Ectodermal cell (in vitro differentiated cells): ENCODE data around the gene NSD1.

Experiments used
- H3K27ac ChIP-seq: 2 replicates; pipeline ENCODE4 v1.7.0; 2013; ENCODE audit warnings: mild to moderate bottlenecking, low read depth, low read length; ENCODE audit not compliant: insufficient read depth, poor library complexity, severe bottlenecking
- H3K27me3 ChIP-seq: 2 replicates; pipeline ENCODE4 v1.7.0; 2013; ENCODE audit warnings: mild to moderate bottlenecking, low read length; ENCODE audit not compliant: insufficient read depth, control insufficient read depth, poor library complexity, severe bottlenecking
- H3K36me3 ChIP-seq: one replicate; pipeline ENCODE4 v1.7.0; 2013; ENCODE audit warnings: low read length; ENCODE audit not compliant: control insufficient read depth, insufficient read depth
- H3K4me1 ChIP-seq: one replicate; pipeline ENCODE4 v1.7.0; 2013; ENCODE audit warnings: low read length; ENCODE audit not compliant: control insufficient read depth, insufficient read depth
- H3K4me3 ChIP-seq: 2 replicates; pipeline ENCODE4 v1.7.0; 2013; ENCODE audit warnings: low read depth, low read length, control low read depth; ENCODE audit not compliant: insufficient read depth
- H3K9me3 ChIP-seq: 2 replicates; pipeline ENCODE4 v1.7.0; 2013; ENCODE audit warnings: mild to moderate bottlenecking, low read length, moderate library complexity; ENCODE audit not compliant: control insufficient read depth
- WGBS, 2 experiments: methylation state at CpG; one replicate each; pipeline ENCODE4 v1.1.7; 2013; ENCODE audit warnings: missing lambda C conversion rate in 2 of 2; 5-methylcytosine and 5-hydroxymethylcytosine counted together

The NSD1 gene

GRCh38 chr5:177306674-177307543 lies 173.3 kb downstream of the NSD1 start:
- WGBS, 2 experiments, result 93 to 95% methylated on average over 15 of the region's 15 CpGs
- Histone ChIP-seq H3K9me3 (no peaks in the 10 kb centered on the region), H3K4me3 (no peak overlapping the region), H3K27me3 (peaks cover 7% of the 10 kb centered on the region), H3K27ac (no peak overlapping the region), H3K36me3 (peaks cover 18% of the 10 kb centered on the region), H3K4me1 (peaks cover 12% of the 10 kb centered on the region)

- Histone ChIP-seq H3K27ac (no peak overlapping the region), H3K4me1 (peaks cover 12% of the 10 kb centered on the region), H3K27me3 (peaks cover 6% of the 10 kb centered on the region), H3K36me3 (peaks cover 18% of the 10 kb centered on the region), H3K9me3 (no peaks in the 10 kb centered on the region), H3K4me3 (no peak overlapping the region)
- WGBS, 2 experiments, result 95% methylated on average over 43 of the region's 43 CpGs
Measured at GRCh38 chr5:177307544-177308363, 174.2 kb downstream of the NSD1 start.

GRCh38 chr5:177308740-177309139 lies 175.2 kb downstream of the NSD1 start:
- H3K27me3 ChIP-seq, result no peaks in the 10 kb centered on the region
- H3K4me3 ChIP-seq, result no peak overlapping the region
- peaks cover 15% of the 10 kb centered on the region for H3K4me1 ChIP-seq
- no peak overlapping the region for H3K27ac ChIP-seq
- no peaks in the 10 kb centered on the region for H3K9me3 ChIP-seq
- 93 to 97% methylated on average over 11 of the region's 11 CpGs for WGBS, 2 experiments
- peaks cover 18% of the 10 kb centered on the region for H3K36me3 ChIP-seq

- H3K4me1 ChIP-seq, result peaks cover 15% of the 10 kb centered on the region
- H3K4me3 ChIP-seq, result no peak overlapping the region
- H3K36me3 ChIP-seq, result peaks cover 18% of the 10 kb centered on the region
- no peaks in the 10 kb centered on the region for H3K9me3 ChIP-seq
- WGBS, 2 experiments, result 83 to 86% methylated on average over 10 of the region's 10 CpGs
- H3K27me3 ChIP-seq, result no peaks in the 10 kb centered on the region
- no peak overlapping the region for H3K27ac ChIP-seq
Measured at GRCh38 chr5:177309351-177310191, 176.0 kb downstream of the NSD1 start.

- peaks cover 15% of the 10 kb centered on the region for H3K4me1 ChIP-seq
- no peaks in the 10 kb centered on the region for H3K9me3 ChIP-seq
- 93 to 94% methylated on average over 13 of the region's 13 CpGs for WGBS, 2 experiments
- peaks cover 18% of the 10 kb centered on the region for H3K36me3 ChIP-seq
- H3K27ac ChIP-seq, result no peak overlapping the region
- H3K4me3 ChIP-seq, result no peak overlapping the region
- no peaks in the 10 kb centered on the region for H3K27me3 ChIP-seq
Measured at GRCh38 chr5:177310332-177310731, 176.8 kb downstream of the NSD1 start.

- 16% methylated on average over 20 of the region's 20 CpGs for WGBS, 2 experiments
- H3K27ac ChIP-seq, result no peak overlapping the region
- H3K4me1 ChIP-seq, result peaks cover 15% of the 10 kb centered on the region
- no peaks in the 10 kb centered on the region for H3K27me3 ChIP-seq
- H3K36me3 ChIP-seq, result peaks cover 14% of the 10 kb centered on the region
- no peaks in the 10 kb centered on the region for H3K9me3 ChIP-seq
- H3K4me3 ChIP-seq, result peak overlapping the region; percentile 70
Measured at GRCh38 chr5:177310757-177311391, 177.3 kb downstream of the NSD1 start.

- Histone ChIP-seq H3K4me3 (peak overlapping the region; percentile 70), H3K4me1 (peaks cover 15% of the 10 kb centered on the region), H3K36me3 (peaks cover 11% of the 10 kb centered on the region), H3K27ac (peak overlapping the region; percentile 87), H3K27me3 (no peaks in the 10 kb centered on the region), H3K9me3 (no peaks in the 10 kb centered on the region)
- WGBS, 2 experiments, result 1% methylated on average over 23 of the region's 23 CpGs
Measured at GRCh38 chr5:177311392-177311722, 177.8 kb downstream of the NSD1 start.

- Histone ChIP-seq H3K4me3 (peak within 1 kb of the TSS; percentile 70), H3K9me3 (no peaks in the 10 kb centered on the region)
- 0% methylated on average over 78 of the region's 78 CpGs for WGBS, 2 experiments
Measured at GRCh38 chr5:177311723-177312648, 178.4 kb downstream of the NSD1 start, which contains the start of gene MXD3. TSS of gene MXD3 (minus strand) at chr5:177311898. CDS start at chr5:177311830, 68 bp downstream.

More at GRCh38 chr5:177311723-177312648, 178.4 kb downstream of the NSD1 start, which contains the start of gene MXD3:
- Histone ChIP-seq H3K27me3 (no peaks in the 10 kb centered on the region), H3K36me3 (peaks cover 6% of the 10 kb centered on the region), H3K4me1 (peaks cover 15% of the 10 kb centered on the region), H3K27ac (peak within 1 kb of the TSS; percentile 87)
